HG03175 (cell line): ENCODE data around the gene SMAD3.
A peak's percentile ranks its signal among the peaks of the same experiment; 100 is the strongest.
"Not testable (repeated sequence)": the region's sequence is repeated elsewhere in the genome, so short reads cannot be mapped to it uniquely, and the experiment has no call there.

Experiments used
- ATAC-seq: cut with Tn5 transposase; IDR thresholded peaks from one replicate; pipeline ENCODE4 v1.9.1; 2021; ENCODE audit warnings: mild to moderate bottlenecking, moderate library complexity; ENCODE audit not compliant: unreplicated experiment

Gene SMAD3

DNA sequence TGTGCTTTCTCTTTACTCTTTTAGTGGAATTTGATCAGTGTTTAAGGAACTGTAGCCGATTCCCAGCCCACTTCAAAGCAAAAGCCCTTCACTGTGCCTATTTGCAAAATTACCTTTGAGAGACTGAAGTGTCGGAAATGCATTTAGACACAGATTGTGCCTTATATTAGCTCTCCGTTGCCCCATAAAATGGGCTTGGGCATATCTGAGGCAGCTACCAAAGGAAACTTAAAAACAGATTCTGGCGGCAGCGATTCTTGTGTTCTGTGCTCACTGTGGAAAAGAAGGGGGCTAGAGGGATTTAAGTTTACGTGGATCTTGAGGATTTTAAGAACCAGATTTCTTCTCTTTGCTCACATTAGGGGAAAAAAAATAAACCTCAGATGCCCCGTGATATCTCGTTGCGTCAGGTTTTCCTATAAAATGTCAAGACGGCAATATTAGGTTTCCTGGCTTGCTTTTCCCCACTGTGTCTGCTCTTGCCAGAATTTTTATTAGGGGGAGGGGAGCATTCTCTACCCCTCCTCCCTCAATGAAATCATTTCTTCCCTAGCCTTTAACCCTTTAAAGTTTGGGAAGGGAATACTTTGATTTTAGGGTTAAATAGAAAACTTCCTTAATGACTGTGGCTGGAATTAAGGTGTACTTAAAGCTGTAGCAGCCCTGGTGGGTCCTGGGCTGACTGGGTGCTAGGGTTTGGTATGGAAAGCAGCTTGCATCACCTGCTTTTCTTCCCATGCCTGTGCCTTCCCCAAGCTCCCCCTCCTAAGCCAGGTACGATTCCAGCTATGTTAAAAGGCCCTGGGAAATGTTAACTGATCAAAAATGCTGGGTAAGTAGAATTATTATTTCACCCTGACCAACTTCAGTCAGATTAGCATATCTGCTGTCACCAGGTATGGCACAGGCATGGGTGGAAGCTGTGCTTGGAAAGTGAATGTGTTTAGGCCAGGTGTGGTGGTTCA is 73.8 kb downstream of the SMAD3 start:
- ATAC-seq = no peak

DNA sequence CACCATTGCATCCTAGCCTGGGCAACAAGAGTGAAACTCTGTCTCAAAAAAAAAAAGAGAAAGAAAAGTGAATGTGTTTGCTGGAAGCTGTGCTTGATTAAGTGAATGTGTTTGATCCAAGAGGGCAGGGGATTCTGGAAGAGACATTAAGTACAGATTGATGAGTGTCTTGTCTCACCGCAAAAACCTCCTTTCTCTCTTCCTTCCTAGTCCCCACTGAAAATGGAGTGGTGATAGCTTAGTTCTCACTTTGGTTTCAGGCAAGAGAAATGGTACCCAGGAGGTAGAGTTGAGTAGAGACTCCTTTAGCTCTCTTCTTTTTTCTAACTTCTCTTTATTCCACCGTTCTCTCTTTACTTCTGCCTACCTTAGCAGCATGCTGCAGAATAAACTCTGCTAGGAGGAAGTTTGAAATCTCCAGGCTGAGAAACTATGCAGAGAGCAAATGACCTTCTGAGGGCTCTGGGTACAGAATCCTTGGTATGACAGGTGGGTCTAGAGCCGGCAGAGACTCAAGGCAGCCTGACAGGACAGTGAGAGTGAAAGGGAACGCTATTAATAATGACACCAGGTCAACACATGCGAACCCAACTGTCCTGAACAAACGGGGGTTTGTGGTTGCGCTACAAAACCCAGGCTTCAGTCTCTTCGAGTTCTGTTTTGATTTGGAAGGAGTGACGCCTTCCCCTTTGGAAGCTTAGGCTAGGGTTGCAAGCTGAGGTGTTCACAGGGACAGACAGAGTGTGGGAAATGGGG is 74.9 kb downstream of the SMAD3 start:
- peak; percentile 89 for ATAC-seq

DNA sequence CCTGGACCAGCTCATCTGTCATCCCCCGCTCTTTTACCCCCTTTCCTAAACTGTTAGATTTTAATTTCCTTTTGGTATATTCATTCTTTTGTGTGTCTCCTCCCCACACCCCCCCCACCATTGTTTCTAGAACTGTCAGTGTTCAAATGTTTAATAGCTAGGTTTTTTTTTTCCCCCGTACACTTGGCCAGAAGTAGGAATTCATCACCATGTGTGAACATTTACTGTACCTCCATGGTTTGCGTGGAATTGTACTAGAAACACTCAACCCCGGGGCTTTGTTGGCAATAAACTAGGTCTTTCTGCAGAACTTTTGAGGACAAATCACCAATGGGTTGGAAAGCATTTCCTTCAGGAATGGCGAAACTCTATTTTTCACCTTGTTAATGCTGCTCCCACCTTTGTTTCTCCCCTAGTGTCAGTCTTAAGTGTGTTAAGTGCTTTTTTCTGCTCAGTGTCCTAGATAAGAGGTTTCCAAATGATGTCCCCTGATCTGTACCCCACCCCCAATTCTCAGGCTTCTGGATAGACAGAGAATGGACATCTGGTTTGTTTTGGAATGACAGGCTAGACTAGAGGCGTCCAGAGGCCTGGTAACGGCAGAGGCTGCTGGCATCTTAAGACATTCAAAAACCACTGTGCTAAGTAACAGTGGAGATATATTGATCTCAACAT is 76.8 kb downstream of the SMAD3 start:
- no peak for ATAC-seq

DNA sequence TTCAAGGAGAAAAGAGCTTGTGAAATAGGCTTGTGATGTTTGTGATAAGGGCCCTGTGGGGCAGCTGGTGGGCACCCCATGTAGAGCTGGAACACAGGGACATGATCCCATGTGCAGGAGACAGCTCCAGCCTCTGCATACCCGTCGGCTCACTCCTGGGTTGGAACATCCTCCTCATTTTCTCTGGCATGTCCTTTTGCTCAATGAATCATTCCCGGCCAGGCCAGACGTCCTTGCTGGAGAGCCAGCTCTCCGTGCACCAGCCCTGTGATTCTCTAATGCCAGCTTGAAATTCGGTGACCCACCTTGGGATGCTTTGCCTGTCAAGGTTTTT is 77.3 kb downstream of the SMAD3 start:
- no peak for ATAC-seq

DNA sequence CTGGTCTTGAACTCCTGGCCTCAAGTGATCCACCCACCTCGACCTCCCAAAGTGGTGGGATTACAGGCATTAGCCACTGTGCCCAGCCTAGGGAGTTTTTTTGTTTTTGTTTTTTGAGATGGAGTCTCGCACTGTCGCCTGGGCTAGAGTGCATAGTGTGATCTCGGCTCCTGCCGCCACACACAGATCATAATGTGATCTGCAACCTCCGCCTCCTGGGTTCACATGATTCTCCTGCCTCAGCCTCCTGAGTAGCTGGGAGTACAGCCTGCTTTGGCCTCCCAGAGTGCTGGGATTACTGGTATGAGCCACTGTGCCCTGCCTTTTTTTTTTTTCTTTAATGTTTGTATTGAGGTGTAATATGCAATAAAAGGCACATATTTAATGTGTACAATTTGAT is 78.2 kb downstream of the SMAD3 start:
- no peak for ATAC-seq

DNA sequence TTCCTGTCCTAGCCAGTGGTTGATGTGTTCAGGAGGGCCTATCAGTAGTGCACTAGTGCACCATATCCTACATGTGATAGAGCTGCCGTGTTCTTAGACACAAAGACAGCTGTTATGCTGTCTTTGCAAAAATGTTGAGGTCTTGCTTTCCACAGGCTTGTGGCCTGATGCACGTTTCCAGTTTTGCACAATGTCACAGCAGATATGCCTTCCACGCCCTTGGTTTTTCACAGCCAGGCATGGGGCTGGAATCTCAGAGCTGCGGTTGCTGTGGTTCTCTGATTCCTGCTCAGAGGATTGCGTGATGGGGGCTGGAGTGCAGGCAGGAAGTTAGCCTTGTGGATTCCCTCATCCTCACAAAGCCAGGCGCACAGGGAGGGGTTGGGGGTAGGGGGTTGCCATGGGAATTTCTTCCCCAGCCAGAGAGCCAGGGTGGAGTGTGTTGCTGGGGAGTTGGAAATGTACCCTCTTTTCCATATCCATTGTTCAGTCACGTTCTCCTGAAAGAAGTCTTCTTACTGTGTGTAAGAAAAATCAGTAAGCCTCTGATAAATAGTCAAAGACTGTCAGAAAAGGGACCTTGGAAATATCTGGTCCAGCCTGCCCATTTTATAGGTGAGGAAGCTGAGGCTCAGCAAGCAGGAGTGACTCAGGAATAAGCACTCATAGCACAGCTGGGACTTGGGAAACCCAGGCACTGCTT is 79.4 kb downstream of the SMAD3 start:
- ATAC-seq = no peak

DNA sequence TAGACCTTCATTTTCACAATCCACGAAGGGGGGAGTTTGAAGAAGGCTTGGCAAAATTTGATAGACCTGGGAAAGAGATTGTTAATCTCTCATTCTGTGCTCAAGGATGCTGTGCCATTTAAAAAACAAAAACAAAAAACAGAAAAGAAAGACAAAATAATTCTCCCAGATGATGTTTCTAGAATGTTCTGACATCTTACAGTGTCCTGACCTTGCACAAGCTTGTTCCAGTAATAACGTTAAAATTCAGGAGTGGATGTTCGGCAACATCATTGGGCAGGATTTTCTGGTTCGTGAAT is 79.9 kb downstream of the SMAD3 start:
- ATAC-seq = no peak

DNA sequence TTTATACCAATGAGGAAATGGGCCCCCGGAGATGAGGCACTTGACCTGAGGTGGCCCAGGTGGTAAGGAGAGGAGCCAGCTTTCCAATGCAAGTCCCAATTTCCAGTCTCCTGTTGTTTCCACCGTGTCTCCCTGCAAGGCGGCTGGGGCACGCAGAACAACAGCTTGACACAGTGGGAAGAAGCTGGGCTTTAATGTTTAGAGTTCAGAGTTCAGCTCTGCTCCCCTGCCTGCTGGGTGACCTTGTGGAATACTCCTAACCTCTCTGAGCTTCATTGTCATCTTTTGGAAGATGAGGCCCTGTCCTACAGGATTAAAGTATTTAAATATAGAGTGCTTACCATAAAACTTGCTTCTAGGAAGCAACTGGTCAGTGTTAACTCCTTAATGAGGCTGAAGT is 80.3 kb downstream of the SMAD3 start:
- no peak for ATAC-seq

DNA sequence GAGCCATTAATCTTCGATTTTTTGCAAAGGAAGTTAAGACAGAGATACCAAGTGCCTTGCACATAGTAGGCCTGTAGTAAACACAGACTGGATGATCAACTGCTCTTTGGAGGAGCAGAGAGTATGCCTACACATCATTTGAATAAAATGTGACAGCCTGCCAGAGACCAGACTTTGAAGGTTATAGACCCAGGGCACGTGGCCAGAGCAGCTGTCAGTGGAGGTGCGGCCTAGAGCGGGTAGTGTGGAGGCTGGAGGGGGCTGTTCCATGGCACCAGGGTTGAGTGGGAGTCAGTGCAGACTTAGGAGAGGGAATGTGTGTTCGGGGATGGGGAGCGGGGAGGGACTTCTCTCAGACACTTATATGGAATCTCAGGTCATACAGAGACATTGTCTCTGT is 80.8 kb downstream of the SMAD3 start:
- ATAC-seq = no peak

DNA sequence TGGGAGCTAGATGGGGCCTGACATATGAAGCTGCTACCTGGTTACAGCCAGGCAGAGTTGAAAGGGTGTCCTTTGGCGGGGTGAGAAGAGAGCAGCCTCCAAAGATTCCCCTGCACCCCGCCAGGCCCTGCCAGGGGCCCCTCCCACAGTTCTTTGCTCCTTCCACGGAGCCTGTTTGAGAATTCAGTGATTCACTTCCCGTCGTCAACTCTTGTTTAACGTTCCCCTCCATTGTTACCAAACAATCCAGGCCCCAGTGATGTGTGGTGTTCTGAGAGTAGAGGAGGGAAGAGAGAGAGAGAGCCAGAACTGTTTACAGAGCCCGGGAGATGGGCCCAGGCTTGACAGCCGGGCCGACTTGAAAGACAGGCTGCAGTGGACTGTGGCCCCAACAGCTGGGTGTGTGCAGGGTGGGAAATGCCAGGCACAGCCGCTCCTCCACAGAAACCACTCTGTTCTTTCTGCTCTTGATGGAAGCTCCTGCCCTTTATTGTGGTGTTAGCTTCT is 81.5 kb downstream of the SMAD3 start:
- ATAC-seq = no peak

DNA sequence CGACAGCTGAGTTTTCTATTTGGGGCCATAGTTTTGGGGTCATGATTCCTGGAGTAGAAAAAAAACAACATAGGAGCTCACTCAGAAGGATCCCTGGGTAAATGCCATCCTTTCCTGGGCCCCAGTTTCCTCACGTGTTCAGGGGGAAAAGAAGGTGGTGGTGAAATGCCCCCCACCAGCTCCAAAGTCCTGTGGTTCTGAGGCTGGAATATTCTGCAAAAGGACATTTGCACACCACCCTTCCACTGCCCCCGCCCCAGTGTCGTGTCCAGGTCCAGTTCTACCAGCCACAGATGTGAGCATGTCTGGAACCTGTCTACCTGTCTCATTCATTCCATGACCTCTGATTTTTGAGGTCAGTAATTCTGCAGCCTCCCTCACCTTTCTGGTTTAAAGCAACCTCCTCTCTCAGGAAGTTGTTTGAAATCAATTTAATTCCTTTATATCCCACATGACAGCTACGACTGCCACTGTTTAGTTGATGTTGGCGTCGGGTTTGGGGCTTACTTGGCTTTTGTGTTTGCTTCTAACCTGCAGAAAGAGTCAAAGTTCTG is 82.1 kb downstream of the SMAD3 start:
- no peak for ATAC-seq

DNA sequence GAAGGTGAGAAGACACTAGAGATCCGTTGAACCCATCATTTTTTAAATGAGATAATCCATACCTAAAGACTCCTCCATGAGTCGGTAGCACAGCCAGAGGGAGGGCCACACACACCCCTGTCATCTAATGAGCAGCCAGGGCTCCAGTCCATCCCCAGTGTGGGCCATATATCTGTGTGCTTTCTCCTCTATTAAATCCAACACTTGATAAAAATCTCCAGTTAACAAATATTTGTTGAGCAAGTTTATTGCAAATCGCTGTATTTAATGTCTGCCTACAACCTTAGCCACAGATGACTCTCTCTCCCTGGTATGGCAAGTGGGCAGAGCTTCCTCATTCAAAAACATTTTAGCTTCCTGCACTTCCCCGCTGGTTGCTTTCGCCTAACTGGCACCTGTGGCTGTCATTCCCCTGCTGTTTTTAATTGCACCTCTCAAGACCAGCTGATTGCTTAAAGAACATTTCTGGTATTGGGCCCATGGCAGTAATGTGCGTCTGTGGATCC is 82.8 kb downstream of the SMAD3 start:
- no peak for ATAC-seq

DNA sequence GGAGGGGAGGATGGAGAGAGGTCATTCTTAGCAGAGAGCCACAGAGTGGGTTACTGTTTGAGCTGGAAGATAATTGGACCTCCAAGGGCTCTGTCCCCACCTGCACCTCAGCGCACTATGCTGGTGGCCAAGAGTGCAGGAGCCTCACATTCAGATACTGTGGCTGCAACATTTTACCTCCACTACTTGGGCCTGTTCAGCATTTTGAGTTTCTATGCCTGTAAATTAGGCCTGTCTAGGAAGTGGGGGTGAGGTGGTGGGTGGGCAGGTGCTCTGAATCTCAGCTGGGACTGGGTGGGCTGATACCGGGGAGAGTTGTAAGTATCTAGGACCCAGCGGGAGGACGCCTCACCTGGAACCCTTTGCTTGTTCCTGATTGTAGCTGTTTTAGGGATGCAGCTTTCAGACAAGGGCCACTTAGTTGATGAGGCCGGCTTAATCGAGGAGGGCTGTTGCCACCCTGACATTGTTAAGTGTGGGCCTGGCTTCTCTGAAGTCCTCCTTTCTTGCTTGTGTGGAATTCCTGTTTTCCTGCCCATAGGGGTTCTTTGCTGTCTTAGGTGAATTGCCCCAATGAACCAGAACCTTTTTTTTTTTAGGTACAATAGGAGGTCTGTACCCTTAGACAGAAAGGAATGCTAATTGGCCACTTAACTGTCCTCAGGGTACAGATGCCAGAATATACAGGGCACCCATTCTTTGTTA is 83.8 kb downstream of the SMAD3 start:
- no peak for ATAC-seq

DNA sequence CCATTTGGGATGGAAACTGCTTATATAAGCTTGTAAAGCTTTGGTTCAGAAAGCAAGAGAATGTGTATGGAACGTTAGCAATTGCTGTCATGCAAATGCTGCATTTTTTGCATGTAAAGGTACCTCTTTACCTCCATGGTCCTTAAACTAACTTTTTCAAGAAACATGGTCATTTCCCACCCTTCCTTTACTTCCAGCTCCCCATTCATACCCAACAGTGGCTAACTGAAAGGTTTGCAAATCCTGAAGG is 84.3 kb downstream of the SMAD3 start:
- ATAC-seq = no peak

DNA sequence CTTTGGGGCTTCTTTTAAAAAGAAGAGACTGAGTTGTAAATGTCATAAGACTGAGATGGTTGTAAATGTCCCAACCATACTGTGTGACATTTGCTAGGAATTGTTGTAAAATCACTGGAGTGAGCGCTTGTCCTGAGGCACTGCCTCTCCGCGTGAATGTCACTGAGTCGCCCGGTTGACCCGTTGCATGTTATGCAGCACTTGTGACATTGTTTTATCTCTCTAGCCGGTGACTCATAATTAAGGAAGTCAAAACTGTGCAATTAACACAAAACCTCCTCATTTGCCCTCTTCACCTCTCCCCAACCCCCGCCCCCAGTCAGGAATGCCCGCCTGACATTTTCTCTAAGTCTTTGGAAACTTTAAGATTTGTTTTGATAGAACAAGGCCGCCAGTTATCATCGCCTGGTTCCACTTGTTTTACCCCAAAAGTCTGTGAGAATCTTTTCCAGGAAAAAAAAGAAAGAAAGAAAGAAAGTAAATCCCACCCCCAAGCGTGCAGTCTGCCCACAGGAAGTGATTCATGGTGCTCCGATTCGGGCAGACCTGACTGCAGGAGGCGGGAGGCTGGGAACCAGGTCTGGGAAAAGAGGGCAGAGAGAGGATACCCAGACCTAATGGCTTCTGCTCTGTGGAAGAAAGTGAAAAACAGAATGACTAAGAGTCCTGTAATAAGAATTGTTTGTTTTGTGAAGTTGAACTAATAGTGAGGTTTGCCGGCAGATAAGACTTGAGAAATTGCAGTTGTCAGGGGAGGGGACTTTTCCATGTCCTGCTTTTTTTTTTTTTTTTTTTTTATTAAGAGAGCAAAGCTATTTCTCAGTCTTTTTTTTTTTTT is 84.8 kb downstream of the SMAD3 start:
- ATAC-seq = no peak

DNA sequence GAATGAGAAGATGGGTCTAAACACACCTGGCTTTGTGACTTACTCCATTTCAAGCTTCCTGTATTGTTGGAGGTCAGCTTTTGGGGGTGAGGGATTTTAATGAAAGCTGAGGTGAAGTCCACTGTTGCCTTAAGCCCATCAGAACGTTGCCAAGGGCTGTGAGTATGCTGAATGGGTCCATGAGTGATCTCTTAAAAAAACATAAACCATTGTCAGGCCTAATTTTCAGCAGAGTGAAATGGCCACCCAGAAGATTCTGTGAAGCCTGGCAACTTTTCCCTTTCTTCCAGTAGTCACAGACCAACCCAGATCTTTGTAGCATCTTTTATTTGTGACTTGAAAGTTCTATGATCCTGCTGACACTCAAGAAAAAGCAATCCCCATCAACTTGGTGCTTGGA is 87.0 kb downstream of the SMAD3 start:
- no peak for ATAC-seq

DNA sequence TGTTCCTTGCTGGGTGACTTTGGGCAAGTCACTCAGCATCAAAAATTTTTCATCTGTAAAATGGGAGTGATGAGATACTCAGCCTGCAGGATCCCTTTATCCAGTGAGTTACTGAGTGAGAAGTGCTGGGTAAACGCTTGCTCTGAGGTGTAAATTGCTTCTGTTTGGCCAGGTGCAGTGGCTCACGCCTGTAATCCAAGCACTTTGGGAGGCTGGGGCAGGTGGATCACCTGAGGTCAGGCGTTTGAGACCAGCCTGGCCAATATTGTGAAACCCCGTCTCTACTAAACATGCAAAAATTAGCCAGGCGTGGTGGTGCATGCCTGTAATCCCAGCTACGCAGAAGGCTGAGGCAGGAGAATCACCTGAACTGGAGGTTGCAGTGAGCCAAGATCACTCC is 87.6 kb downstream of the SMAD3 start:
- not testable (repeated sequence) for ATAC-seq

DNA sequence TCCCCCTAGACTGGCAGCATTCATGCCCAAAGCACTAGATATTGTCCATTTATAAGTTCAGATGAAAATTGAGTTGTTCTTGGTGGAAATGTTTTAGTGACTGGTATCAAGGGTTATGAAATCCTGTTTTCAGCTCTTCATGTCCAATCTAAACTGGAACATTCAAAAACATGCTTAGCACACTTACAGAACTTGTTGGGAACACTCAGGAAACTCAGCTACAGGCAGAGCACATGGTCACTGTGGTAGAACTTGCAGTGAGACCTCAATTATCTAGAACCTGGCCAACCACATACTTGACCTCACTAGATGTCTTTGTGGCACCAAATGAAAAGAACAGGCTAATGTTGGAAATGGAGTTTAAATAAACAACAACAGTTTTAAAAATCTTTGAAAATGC is 88.8 kb downstream of the SMAD3 start:
- no peak for ATAC-seq

DNA sequence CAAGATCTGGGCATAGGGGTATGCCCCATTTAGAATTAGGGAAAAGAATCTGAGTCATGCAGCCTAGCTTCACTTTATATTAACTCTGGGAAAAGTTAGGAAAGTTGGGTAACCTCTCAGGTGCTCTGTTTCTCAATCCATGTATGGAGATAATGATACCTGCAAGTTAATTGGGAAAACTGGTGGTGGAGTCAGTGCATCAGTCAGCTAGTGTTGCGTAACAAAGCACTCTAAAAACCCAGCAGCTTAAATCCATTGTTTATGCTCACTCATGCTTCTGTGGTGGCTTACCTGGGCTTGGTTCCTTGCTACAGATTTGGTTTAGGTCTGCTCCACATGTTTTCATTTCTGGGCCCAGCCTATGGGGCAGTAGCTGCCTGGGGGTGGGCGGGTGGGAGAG is 91.0 kb downstream of the SMAD3 start:
- ATAC-seq = no peak
